D721Med (cell line): ENCODE results near the gene RPS15.

Experiments
- DNase-seq: peaks from one replicate; pipeline ENCODE4 v3.0.0; 2011; ENCODE audit warnings: low spot score; ENCODE audit not compliant: insufficient read length
- FAIRE-seq: peaks from 2 replicates; lab custom pipeline; 2011; peaks lifted over from hg19 to GRCh38; lab: Jason Lieb, UNC
- CTCF ChIP-seq: IDR thresholded peaks from 2 replicates; pipeline ENCODE4 v1.5.1; 2012; ENCODE audit warnings: mild to moderate bottlenecking, control low read depth; ENCODE audit not compliant: insufficient read depth; ENCODE audit errors: missing control alignments

The RPS15 gene

DNA sequence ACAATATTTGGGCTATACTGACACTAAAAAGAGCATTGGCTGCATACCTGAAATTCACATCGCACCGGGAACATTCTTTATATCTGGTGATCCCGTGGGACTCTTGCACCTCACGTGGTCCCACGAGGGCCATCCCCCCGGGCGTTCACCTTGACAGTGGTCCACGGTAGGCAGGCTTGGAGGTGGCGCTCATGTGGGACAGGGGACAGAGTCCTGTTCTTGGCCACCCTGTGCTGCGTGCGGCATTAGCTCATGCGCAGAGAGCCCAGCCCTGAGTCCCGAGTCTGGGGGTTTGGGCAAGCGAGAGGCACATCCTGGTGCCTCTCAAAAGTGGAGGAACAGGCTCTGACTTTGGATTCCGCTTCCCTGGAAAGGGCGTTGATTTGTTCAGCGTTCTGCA, 44.4 kb upstream of the RPS15 start:
- no peak for TF ChIP-seq CTCF
- FAIRE-seq = no peak
- no peak for DNase-seq

DNA sequence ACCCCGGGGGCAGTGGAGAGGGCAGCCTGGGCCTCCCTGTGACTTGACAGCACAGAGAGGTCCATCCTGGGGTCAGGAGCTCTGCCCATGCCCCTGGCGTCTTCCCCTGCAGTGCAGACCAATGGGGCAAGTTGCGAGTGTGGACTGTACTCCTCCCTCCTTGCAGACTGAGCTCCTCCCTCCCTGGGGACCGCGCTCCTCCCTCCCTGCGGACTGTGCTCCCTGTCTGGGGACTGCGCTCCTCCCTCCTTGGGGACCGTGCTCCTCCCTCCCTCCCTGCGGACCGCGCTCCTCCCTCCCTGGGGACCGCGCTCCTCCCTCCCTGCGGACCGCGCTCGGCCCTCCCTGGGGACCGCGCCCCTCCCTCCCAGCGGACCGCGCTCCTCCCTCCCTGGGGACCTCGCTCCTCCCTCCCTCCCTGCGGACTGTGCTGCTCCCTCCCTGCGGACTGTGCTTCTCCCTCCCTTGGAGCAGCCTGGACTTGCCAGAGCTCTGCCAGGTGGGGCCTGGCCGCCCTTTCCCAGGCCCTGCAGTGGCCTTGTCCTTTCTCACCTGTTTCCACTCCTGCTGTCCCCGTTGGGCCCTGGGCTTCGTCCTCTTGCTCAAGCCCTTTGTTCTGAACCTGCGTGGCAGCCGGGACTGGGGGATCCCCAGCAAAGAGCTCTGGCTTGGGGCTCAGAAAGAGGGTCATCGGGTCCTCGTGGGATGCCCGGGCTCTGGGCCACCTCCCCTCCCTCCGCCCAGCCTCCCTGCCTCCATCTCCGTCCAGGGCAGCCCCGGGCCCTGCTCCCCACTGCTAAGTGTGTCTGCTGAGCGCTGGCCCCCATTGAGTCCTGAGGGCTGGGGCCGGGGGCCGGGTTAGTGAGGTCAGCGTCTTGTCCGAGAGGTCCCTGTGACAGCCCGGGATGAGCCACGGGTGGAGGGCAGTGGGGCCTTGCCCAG, 43.7 kb upstream of the RPS15 start:
- DNase-seq (no peak), FAIRE-seq (no peak)
- TF ChIP-seq CTCF = no peak

DNA sequence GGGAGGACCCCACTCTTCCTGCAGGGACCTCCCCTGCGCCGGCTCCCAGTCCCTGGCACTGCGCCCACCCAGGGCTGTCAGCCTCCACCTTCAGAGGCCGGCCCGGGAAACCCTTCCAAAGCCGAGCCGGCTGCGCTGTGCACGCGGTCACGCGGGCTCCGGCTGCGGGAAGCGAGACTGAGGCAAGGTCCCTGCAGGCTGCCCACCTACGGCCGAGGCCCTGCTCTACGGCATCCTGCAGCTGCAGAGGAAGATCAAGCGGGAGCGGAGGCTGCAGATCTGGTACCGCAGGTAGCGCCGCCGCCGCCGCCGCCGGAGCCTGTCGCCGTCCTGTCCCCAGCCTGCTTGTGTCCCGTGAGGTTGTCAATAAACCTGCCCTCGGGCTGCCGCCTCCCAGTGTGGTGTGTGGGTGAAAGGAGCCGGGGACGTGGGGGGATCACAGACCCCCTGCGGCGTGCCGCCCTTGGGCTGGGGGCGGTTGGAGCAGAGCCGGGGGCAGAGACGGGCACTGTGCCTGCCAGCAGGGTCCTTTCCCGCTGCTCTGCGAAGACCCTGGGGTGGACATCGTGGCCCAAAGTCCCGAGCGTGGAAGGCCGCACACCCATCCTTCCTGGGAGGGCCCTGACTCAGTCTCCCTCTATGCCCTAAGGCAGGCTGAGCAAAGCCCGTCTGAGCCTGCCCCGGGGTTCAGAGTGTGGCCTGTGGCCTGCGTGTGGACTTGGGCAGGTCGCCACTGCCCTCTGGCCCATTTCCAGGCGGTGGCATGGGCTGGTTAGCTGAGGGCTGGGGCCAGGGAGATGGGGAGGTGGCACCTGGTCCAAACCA, 42.8 kb upstream of the RPS15 start:
- DNase-seq (no peak), FAIRE-seq (no peak)
- TF ChIP-seq CTCF = no peak

- TF ChIP-seq CTCF = no peak
- FAIRE-seq (no peak), DNase-seq (no peak)
Observed at GRCh38 chr19:1396019-1396767, 42.0 kb upstream of the RPS15 start.

- no peak for FAIRE-seq
- no peak for DNase-seq
- TF ChIP-seq CTCF = no peak
Observed at GRCh38 chr19:1396768-1397679, 41.2 kb upstream of the RPS15 start.

DNA sequence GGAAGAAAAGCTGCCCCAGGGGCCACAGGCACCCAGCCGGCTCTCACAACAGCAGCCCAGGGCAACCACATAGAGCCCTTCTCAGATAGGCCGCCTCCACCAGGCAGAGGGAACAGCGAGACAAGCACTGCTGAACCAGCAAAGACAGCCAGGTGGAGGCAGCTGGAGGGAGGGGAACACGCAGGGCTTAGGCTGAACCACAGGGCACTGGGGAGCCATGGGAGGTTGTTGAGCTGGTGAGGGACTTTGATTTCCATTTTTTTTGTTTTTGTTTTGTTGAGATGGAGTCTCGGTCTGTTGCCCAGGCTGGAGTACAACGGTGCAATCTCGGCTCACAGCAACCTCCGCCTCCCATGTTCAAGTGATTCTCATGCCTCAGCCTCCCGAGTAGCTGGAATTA, 40.4 kb upstream of the RPS15 start:
- TF ChIP-seq CTCF = no peak
- FAIRE-seq (no peak), DNase-seq (no peak)
